ENCODE measurements around the gene NAV2.
"Not testable (repeated sequence)": the region's sequence is repeated elsewhere in the genome, so short reads cannot be mapped to it uniquely, and the experiment has no call there.

The NAV2 gene

GRCh38 chr11:20004866-20005265, 292.2 kb downstream of the NAV2 start:
- peaks cover 32% of the 10 kb centered on the region for H3K4me1 ChIP-seq (ENCODE audit: insufficient read depth, low read length)
- no peaks in the 10 kb centered on the region for H3K36me3 ChIP-seq (ENCODE audit: insufficient read depth, low read length)
- H3K9me3 ChIP-seq (ENCODE audit: low read length), result no peaks in the 10 kb centered on the region
- no peaks in the 10 kb centered on the region for H3K27me3 ChIP-seq (ENCODE audit: insufficient read depth, low read length)
- H2AFZ ChIP-seq (ENCODE audit: low read depth, low read length), result no peak overlapping the region
- H3K4me3 ChIP-seq (ENCODE audit: low read length), result no peak overlapping the region

- Histone ChIP-seq H3K4me1 (ENCODE audit: insufficient read depth, low read length) (peaks cover 29% of the 10 kb centered on the region), H3K9me3 (ENCODE audit: low read length) (no peaks in the 10 kb centered on the region), H3K4me3 (ENCODE audit: low read length) (no peak overlapping the region), H3K27me3 (ENCODE audit: insufficient read depth, low read length) (no peaks in the 10 kb centered on the region), H2AFZ (ENCODE audit: low read depth, low read length) (no peak overlapping the region), H3K36me3 (ENCODE audit: insufficient read depth, low read length) (no peaks in the 10 kb centered on the region)
Measured at GRCh38 chr11:20005747-20006146, 293.1 kb downstream of the NAV2 start.

- H3K4me1 ChIP-seq (ENCODE audit: insufficient read depth, low read length), result peaks cover 24% of the 10 kb centered on the region
- H3K4me3 ChIP-seq (ENCODE audit: low read length); H3K9me3 ChIP-seq (ENCODE audit: low read length): not testable (repeated sequence)
Measured at GRCh38 chr11:20006618-20007017, 294.0 kb downstream of the NAV2 start.

GRCh38 chr11:20007386-20007785, 294.7 kb downstream of the NAV2 start:
- Histone ChIP-seq H3K27me3 (ENCODE audit: insufficient read depth, low read length) (no peaks in the 10 kb centered on the region), H3K4me1 (ENCODE audit: insufficient read depth, low read length) (peaks cover 19% of the 10 kb centered on the region), H3K4me3 (ENCODE audit: low read length) (no peak overlapping the region), H3K36me3 (ENCODE audit: insufficient read depth, low read length) (no peaks in the 10 kb centered on the region), H2AFZ (ENCODE audit: low read depth, low read length) (no peak overlapping the region), H3K9me3 (ENCODE audit: low read length) (no peaks in the 10 kb centered on the region)

More at GRCh38 chr11:20006618-20007017, 294.0 kb downstream of the NAV2 start:
- H2AFZ ChIP-seq (ENCODE audit: low read depth, low read length); H3K27me3 ChIP-seq (ENCODE audit: insufficient read depth, low read length); H3K36me3 ChIP-seq (ENCODE audit: insufficient read depth, low read length): not testable (repeated sequence)

GRCh38 chr11:20008190-20008870, 295.7 kb downstream of the NAV2 start:
- H3K4me3 ChIP-seq (ENCODE audit: low read length), result no peak overlapping the region
- no peaks in the 10 kb centered on the region for H3K9me3 ChIP-seq (ENCODE audit: low read length)
- H2AFZ ChIP-seq (ENCODE audit: low read depth, low read length), result no peak overlapping the region
- H3K27me3 ChIP-seq (ENCODE audit: insufficient read depth, low read length), result no peaks in the 10 kb centered on the region
- no peaks in the 10 kb centered on the region for H3K36me3 ChIP-seq (ENCODE audit: insufficient read depth, low read length)
- H3K4me1 ChIP-seq (ENCODE audit: insufficient read depth, low read length), result peaks cover 20% of the 10 kb centered on the region

GRCh38 chr11:20008871-20009644, 296.4 kb downstream of the NAV2 start:
- H3K4me1 ChIP-seq (ENCODE audit: insufficient read depth, low read length), result peaks cover 20% of the 10 kb centered on the region

GRCh38 chr11:20010156-20010850, 297.7 kb downstream of the NAV2 start:
- Histone ChIP-seq H3K4me3 (ENCODE audit: low read length) (no peak overlapping the region), H3K36me3 (ENCODE audit: insufficient read depth, low read length) (no peaks in the 10 kb centered on the region), H3K27me3 (ENCODE audit: insufficient read depth, low read length) (no peaks in the 10 kb centered on the region), H3K9me3 (ENCODE audit: low read length) (no peaks in the 10 kb centered on the region), H3K4me1 (ENCODE audit: insufficient read depth, low read length) (peaks cover 20% of the 10 kb centered on the region), H2AFZ (ENCODE audit: low read depth, low read length) (no peak overlapping the region)

More at GRCh38 chr11:20008871-20009644, 296.4 kb downstream of the NAV2 start:
- H3K9me3 ChIP-seq (ENCODE audit: low read length), result no peaks in the 10 kb centered on the region
- no peaks in the 10 kb centered on the region for H3K36me3 ChIP-seq (ENCODE audit: insufficient read depth, low read length)
- H3K27me3 ChIP-seq (ENCODE audit: insufficient read depth, low read length), result no peaks in the 10 kb centered on the region
- no peak overlapping the region for H2AFZ ChIP-seq (ENCODE audit: low read depth, low read length)
- no peak overlapping the region for H3K4me3 ChIP-seq (ENCODE audit: low read length)

- Histone ChIP-seq H3K27me3 (ENCODE audit: insufficient read depth, low read length) (no peaks in the 10 kb centered on the region), H3K9me3 (ENCODE audit: low read length) (no peaks in the 10 kb centered on the region), H3K4me3 (ENCODE audit: low read length) (no peak overlapping the region), H2AFZ (ENCODE audit: low read depth, low read length) (no peak overlapping the region), H3K36me3 (ENCODE audit: insufficient read depth, low read length) (no peaks in the 10 kb centered on the region), H3K4me1 (ENCODE audit: insufficient read depth, low read length) (peaks cover 20% of the 10 kb centered on the region)
Measured at GRCh38 chr11:20010851-20011225, 298.2 kb downstream of the NAV2 start.

- Histone ChIP-seq H3K36me3 (ENCODE audit: insufficient read depth, low read length) (no peaks in the 10 kb centered on the region), H3K9me3 (ENCODE audit: low read length) (no peaks in the 10 kb centered on the region), H3K27me3 (ENCODE audit: insufficient read depth, low read length) (no peaks in the 10 kb centered on the region), H3K4me3 (ENCODE audit: low read length) (no peak overlapping the region), H2AFZ (ENCODE audit: low read depth, low read length) (no peak overlapping the region), H3K4me1 (ENCODE audit: insufficient read depth, low read length) (peaks cover 20% of the 10 kb centered on the region)
Measured at GRCh38 chr11:20011307-20011951, 298.8 kb downstream of the NAV2 start.

GRCh38 chr11:20013346-20014066, 300.9 kb downstream of the NAV2 start:
- Histone ChIP-seq H3K27me3 (ENCODE audit: insufficient read depth, low read length) (no peaks in the 10 kb centered on the region), H3K9me3 (ENCODE audit: low read length) (no peaks in the 10 kb centered on the region), H3K4me1 (ENCODE audit: insufficient read depth, low read length) (peaks cover 15% of the 10 kb centered on the region), H3K36me3 (ENCODE audit: insufficient read depth, low read length) (no peaks in the 10 kb centered on the region), H3K4me3 (ENCODE audit: low read length) (no peak overlapping the region), H2AFZ (ENCODE audit: low read depth, low read length) (no peak overlapping the region)

- no peaks in the 10 kb centered on the region for H3K27me3 ChIP-seq (ENCODE audit: insufficient read depth, low read length)
- peaks cover 9% of the 10 kb centered on the region for H3K4me1 ChIP-seq (ENCODE audit: insufficient read depth, low read length)
- no peaks in the 10 kb centered on the region for H3K9me3 ChIP-seq (ENCODE audit: low read length)
- H3K4me3 ChIP-seq (ENCODE audit: low read length), result no peak overlapping the region
- no peaks in the 10 kb centered on the region for H3K36me3 ChIP-seq (ENCODE audit: insufficient read depth, low read length)
- no peak overlapping the region for H2AFZ ChIP-seq (ENCODE audit: low read depth, low read length)
Measured at GRCh38 chr11:20014067-20014402, 301.4 kb downstream of the NAV2 start.

GRCh38 chr11:20015101-20015500, 302.5 kb downstream of the NAV2 start:
- H3K9me3 ChIP-seq (ENCODE audit: low read length), result no peaks in the 10 kb centered on the region
- H3K36me3 ChIP-seq (ENCODE audit: insufficient read depth, low read length), result no peaks in the 10 kb centered on the region
- H2AFZ ChIP-seq (ENCODE audit: low read depth, low read length), result no peak overlapping the region
- H3K4me1 ChIP-seq (ENCODE audit: insufficient read depth, low read length), result peaks cover 6% of the 10 kb centered on the region
- no peak overlapping the region for H3K4me3 ChIP-seq (ENCODE audit: low read length)
- no peaks in the 10 kb centered on the region for H3K27me3 ChIP-seq (ENCODE audit: insufficient read depth, low read length)

All from neuron (in vitro differentiated cells).